ENCODE results near the gene CLMP. TPM values are rescaled to one million over a fixed set of nuclear protein-coding genes. Genes with fewer than 3 reads are reported as not detected.
A peak's percentile ranks its signal among the peaks of the same experiment; 100 is the strongest.
"Not testable (repeated sequence)": the region's sequence is repeated elsewhere in the genome, so short reads cannot be mapped to it uniquely, and the experiment has no call there.

CLMP gene
- polyA plus RNA-seq, 3 donors = 29.1 to 34.4 (median 29.7) TPM

- no peak for DNase-seq (ENCODE audit: extremely low read depth in 1 of 11, low read depth in 9 of 11, low spot score in 4 of 11)
Measured at GRCh38 chr11:123076484-123076883, 118.6 kb downstream of the CLMP start.

GRCh38 chr11:123073343-123074057 lies 121.5 kb downstream of the CLMP start:
- no peak for DNase-seq (ENCODE audit: extremely low read depth in 1 of 11, low read depth in 9 of 11, low spot score in 4 of 11)

GRCh38 chr11:123072762-123073161 lies 122.3 kb downstream of the CLMP start:
- DNase-seq (ENCODE audit: extremely low read depth in 1 of 11, low read depth in 9 of 11, low spot score in 4 of 11) = no peak

GRCh38 chr11:123072332-123072761 lies 122.7 kb downstream of the CLMP start:
- no peak for DNase-seq (ENCODE audit: extremely low read depth in 1 of 11, low read depth in 9 of 11, low spot score in 4 of 11)

- no peak for DNase-seq (ENCODE audit: extremely low read depth in 1 of 11, low read depth in 9 of 11, low spot score in 4 of 11)
Measured at GRCh38 chr11:123069908-123070821, 124.9 kb downstream of the CLMP start.

GRCh38 chr11:123065621-123066020 lies 129.4 kb downstream of the CLMP start:
- no peak for DNase-seq (ENCODE audit: extremely low read depth in 1 of 11, low read depth in 9 of 11, low spot score in 4 of 11)

GRCh38 chr11:123063826-123064657 lies 131.0 kb downstream of the CLMP start:
- no peak for DNase-seq (ENCODE audit: extremely low read depth in 1 of 11, low read depth in 9 of 11, low spot score in 4 of 11)

- DNase-seq (ENCODE audit: extremely low read depth in 1 of 11, low read depth in 9 of 11, low spot score in 4 of 11) = peak in 3 of 11 donors; percentile 55 to 78 (median 57)
Measured at GRCh38 chr11:123062892-123063825, 131.9 kb downstream of the CLMP start.

GRCh38 chr11:123062158-123062891 lies 132.7 kb downstream of the CLMP start:
- peak; percentile 96 to 99 (median 98) for DNase-seq (ENCODE audit: extremely low read depth in 1 of 11, low read depth in 9 of 11, low spot score in 4 of 11)

GRCh38 chr11:123061403-123062157 lies 133.5 kb downstream of the CLMP start, which contains the start of gene HSPA8:
TSS of gene HSPA8 (minus strand) at chr11:123062136. CDS start at chr11:123061324, 812 bp downstream.
- no peak for DNase-seq (ENCODE audit: extremely low read depth in 1 of 11, low read depth in 9 of 11, low spot score in 4 of 11)

GRCh38 chr11:123060277-123061000 lies 134.6 kb downstream of the CLMP start:
- DNase-seq (ENCODE audit: extremely low read depth in 1 of 11, low read depth in 9 of 11, low spot score in 4 of 11) = no peak

GRCh38 chr11:123059041-123059920 lies 135.8 kb downstream of the CLMP start:
- DNase-seq (ENCODE audit: extremely low read depth in 1 of 11, low read depth in 9 of 11, low spot score in 4 of 11) = not testable (repeated sequence)

- DNase-seq (ENCODE audit: extremely low read depth in 1 of 11, low read depth in 9 of 11, low spot score in 4 of 11) = no peak
Measured at GRCh38 chr11:123057661-123058305, 137.3 kb downstream of the CLMP start.

GRCh38 chr11:123056835-123057491 lies 138.1 kb downstream of the CLMP start:
- no peak for DNase-seq (ENCODE audit: extremely low read depth in 1 of 11, low read depth in 9 of 11, low spot score in 4 of 11)
